ENCODE data around the gene FPGS. TPM values are rescaled to one million over a fixed set of nuclear protein-coding genes. Genes with fewer than 3 reads are reported as not detected.

FPGS gene
- total and polyA plus RNA-seq, 2 of the 4 experiments (the other 2 are of a cell fraction): 43.9 to 75.7 TPM

DNA sequence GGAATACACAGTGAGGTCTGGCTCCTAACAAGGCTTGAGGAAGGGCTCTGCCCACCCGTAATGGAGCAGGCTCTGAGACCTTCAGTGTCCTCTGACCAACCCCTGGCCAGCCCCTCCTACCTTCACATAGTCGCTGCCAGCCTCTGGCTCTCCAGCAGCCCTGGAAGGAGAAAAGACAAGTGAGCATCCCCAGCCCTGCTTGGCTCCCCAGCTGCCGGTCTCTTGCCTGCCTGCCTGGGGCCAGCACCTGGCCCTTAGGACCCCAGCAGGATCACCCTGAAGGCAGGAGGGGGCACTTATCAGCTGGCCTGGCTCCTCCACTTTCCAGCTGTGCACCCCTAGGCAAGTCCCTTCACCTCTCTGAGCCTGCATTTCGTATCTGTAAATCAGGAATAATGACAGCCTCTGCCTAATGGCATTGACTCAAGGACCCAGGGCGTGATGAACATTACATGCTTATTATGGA lies 41.2 kb upstream of the FPGS start:
- in situ Hi-C loops (cut with MboI; ENCODE audit: low sequenced_read_pairs): no loop called here
- intact Hi-C loops (cut with micrococcal nuclease): no loop called here
- H3K56ac ChIP-seq (ENCODE audit: extremely low read depth, insufficient read depth, low read length): no peak overlapping the region
- no peaks in the 10 kb centered on the region for H4K20me1 ChIP-seq (ENCODE audit: insufficient read depth, low read length)
- H3K18ac ChIP-seq (ENCODE audit: low read depth, low read length): no peak overlapping the region
- DNase-seq (no peak), ATAC-seq (ENCODE audit: low read depth) (no peak)
- H2BK20ac ChIP-seq (ENCODE audit: low read depth, low read length): no peak overlapping the region
- H3K9me1 ChIP-seq (ENCODE audit: insufficient read depth, low read length): no peaks in the 10 kb centered on the region
- ChIA-PET CTCF (no interaction called here), POLR2A (ENCODE audit: unreplicated experiment) (no interaction called here)
- H3K4me1 ChIP-seq (ENCODE audit: control insufficient read depth, insufficient read depth, low read length): no peaks in the 10 kb centered on the region
- no peak overlapping the region for H3K9ac ChIP-seq (ENCODE audit: low read depth, low read length)
- H3K4me2 ChIP-seq (ENCODE audit: low read depth, low read length): no peak overlapping the region
- TF ChIP-seq CHD1 (IDR thresholded peaks at IDR 0.05; ENCODE audit: low read depth, low read length): no peak
- TF ChIP-seq BHLHE40 (IDR thresholded peaks at IDR 0.05; ENCODE audit: low read depth, low read length): no peak
- H2BK120ac ChIP-seq (ENCODE audit: low read depth, low read length): no peak overlapping the region
- no peak overlapping the region for H3K14ac ChIP-seq (replicated peaks; ENCODE audit: low read depth, low read length)
- no TSS peak for BruUV-seq (replicated peaks)
- H2BK15ac ChIP-seq (ENCODE audit: low read depth, low read length): no peak overlapping the region
- no peak overlapping the region for H4K8ac ChIP-seq (ENCODE audit: low read depth in 2 of 2, low read length in 2 of 2)
- no peak overlapping the region for H3K4ac ChIP-seq (ENCODE audit: low read depth, low read length)
- H4K91ac ChIP-seq (ENCODE audit: insufficient read depth, low read depth, low read length): no peak overlapping the region
- H2AK5ac ChIP-seq (ENCODE audit: low read depth, low read length): no peak overlapping the region
- no peak overlapping the region for H2BK5ac ChIP-seq (ENCODE audit: low read depth, low read length, poor library complexity, severe bottlenecking)
- peaks cover 35% of the 10 kb centered on the region for H3K27me3 ChIP-seq (ENCODE audit: control insufficient read depth, insufficient read depth, low read length)
- no peaks in the 10 kb centered on the region for H3K36me3 ChIP-seq (ENCODE audit: control insufficient read depth, insufficient read depth, low read length)
- no peak overlapping the region for H4K5ac ChIP-seq (ENCODE audit: low read depth, low read length)
- H3K9me3 ChIP-seq (ENCODE audit: control insufficient read depth, insufficient read depth, low read length): no peaks in the 10 kb centered on the region
- H3K23ac ChIP-seq (ENCODE audit: low read depth, low read length): no peak overlapping the region
- dilution Hi-C loops (cut with HindIII; ENCODE audit: low sequenced_read_pairs, unreplicated experiment): no loop called here
- H3K4me3 ChIP-seq (ENCODE audit: insufficient read depth, low read depth, low read length): no peak overlapping the region
- H2AFZ ChIP-seq (replicated peaks; ENCODE audit: low read length, poor library complexity): no peak overlapping the region
- H3K79me1 ChIP-seq (ENCODE audit: low read depth in 1 of 2, low read length in 2 of 2): no peaks in the 10 kb centered on the region
- WGBS, 2 experiments (ENCODE audit: extremely low coverage in 2 of 2, insufficient read length in 1 of 2): no CpG with 5 or more reads among the region's 5 CpGs
- H2AK9ac ChIP-seq (replicated peaks; ENCODE audit: low read depth, low read length, poor library complexity): no peak overlapping the region
- no peak overlapping the region for H3K27ac ChIP-seq (ENCODE audit: insufficient read depth, low read length)
